Limb (tissue), 2 donors: ENCODE results near the gene LRTM2.

Experiments
- DNase-seq, 2 donors: peaks; one replicate each; pipeline ENCODE4 v3.0.0-alpha.2; 2016; ENCODE audit errors: extremely low spot score in 2 of 2

Gene LRTM2

DNA sequence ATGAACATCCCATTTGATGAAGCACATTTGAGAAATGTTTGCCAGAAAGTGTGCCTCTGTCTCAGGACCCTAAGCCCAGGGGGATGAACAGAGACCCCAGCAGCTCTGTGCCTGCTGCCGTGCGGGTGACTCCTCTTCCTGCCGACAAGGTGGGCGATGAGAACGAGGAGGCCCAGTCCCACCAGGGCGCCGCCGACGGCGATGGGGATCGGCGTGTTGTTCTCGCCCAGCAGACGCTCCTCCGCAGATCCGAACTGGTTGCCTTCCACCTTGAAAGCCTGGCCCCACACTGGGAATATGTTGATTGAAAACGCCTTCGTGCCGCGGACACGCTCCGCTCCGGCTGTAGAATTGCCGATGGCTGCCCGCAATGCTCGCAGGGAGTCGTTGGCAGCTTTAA, 44.1 kb downstream of the LRTM2 start:
- DNase-seq: no peak

DNA sequence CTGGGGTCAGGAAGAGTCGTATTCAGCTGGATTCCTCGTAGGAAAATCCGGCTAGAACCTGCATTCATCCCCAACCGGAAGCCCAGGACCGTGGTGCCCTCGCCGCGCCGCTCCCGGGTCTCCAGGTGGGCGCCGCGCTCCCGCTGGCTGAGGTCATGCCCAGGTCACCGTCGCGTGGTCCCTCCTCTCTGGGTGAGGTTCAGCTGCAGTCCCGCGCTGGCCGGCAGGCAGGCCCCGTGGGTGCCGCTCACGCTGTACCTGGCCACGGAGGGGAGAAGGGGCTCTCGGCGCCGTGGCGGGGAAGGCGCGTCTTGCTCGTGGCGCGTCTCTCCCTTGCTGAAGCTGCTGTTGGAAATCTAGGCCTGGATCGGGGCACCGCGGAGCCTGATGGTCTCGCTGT, 44.5 kb downstream of the LRTM2 start:
- DNase-seq: no peak

DNA sequence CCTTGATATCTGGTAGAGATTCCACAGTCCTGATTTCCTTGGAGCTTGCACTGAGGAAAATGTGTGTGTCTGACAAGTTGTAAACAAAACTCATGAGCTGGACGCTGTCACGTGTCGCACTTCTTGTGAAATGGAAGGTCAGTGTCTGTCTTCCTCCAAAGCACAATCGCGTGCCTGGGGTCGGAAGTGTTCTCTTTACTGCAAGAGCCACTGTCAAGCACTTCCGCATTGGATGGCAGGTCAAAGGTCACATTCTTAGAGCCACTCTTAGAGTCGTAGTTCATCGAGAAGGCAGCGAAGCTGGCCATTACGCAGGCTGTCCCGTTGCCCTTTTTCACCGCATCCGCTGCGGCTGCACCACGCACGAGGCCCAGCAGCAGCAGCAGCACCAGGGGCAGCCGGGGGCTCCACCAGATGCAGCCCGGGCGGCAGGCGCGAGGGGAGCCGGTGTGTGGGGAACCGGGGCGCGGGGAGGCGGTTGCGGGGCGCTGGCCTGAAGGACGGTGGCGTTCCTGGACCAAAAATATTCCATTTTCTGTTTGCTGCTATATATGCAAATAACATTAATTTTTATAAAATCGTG, 45.0 kb downstream of the LRTM2 start:
- no peak for DNase-seq

DNA sequence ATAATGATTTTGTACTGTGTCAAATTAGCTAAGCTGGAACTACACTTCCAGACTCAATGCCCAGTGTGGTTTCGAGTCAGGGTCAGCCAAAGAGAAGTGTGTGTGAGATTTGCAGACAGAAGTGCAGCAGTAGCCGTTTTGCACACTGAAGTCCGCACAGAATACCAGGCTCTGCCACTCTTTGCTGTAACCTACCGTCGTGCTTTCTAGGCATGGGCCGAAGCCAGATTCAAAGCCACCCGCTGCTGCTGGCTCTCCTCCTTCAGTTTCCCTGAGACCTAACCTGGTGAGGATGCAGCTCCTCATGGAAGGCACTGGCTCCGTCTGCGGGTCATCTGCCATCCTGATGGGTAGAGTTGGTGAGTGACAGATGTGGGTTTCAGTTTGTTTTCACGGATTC, 48.8 kb downstream of the LRTM2 start:
- no peak for DNase-seq

DNA sequence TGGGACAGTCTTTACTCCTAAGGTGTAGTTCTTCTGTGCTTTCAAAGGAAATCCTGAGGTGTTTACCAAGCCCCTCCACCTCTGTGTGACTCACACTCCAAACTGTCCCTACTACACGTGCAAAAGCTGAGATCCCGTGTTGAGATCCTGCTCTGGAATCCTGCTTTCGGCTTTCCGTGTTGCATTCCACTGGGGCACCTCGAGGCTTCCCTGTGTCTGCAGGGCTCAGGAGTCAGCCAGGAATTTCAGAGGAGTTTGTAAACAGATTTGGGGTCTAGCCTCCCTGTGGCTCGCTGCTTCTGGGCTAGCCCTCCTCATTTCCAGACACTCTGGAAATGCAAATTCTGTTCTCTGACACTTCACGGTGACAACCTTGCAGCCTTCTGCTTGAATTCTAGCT, 49.7 kb downstream of the LRTM2 start:
- no peak for DNase-seq

DNA sequence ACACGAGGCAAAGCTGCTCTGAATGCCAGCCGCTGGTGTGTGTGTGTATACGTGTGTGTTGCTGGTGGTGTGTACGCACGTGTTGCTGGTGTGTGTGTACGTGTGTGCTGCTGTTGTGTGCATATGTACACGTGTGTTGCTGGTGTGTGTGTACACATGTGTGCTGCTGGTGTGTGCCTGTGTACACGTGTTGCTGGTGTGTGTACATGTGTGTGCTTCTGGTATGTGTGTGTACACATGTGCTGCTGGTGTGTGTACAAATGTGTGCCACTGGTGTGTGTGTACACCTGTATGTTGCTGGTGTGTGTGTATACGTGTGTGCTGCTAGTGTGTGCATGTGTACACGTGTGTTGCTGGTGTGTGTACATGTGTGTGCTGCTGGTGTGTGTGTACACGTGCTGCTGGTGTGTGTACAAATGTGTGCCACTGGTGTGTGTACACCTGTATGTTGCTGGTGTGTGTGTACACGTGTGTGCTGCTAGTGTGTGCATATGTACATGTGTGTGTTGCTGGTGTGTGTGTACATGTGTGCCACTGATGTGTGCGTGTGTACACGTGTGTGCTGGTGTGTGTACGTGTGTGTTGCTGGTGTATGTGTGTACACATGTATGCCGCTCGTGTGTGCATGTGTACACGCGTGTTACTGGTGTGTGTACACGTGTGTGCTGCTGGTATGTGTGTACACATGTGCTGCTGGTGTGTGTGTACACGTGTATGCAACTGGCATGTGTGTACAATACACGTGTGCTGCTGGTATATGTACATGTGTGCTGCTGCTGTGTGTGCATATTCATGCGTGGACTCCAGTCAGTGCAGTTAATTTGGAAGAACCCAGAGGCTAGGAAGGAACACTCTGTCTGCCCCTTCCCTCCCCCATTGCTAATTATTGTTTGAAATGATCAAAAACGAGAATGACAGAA, 50.9 kb downstream of the LRTM2 start:
- no peak for DNase-seq

DNA sequence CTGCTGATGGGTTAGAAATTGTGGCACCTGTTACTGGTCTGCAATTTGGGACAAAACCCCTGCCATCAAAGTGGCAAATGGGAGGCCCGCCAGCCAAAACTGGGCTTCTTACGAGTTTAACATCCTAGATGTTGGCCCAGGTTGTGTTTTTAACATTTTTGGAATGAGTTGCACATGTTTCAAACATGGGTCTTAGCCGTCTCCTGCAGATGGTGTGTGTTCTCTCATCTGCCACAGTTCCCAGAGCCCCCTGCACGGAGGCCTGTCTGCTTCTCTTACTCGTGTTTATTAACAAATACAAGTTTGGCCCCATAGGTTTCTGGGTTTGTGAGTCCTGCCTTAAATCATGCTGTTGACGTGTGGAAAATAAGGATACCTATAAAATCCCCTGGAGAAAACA, 51.6 kb downstream of the LRTM2 start:
- no peak for DNase-seq

DNA sequence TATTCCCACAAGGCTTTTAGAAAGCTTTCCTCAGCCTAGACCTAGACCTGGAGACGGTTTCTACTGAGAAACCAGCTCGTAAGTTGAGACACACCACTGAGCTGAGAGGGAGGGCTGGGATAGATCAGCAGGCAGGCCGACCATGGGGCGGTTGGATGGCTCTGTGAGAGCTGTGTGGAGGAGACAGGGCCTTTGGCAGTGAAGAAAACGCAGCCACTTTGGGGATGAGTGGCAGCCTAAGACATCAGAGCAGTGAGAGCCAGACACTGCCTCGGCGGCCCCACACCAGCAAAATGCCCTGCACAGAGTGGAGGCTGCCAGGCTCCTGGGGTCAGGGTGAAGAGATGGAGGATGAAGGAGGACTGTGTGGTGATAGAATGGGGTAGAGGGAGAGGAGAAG, 52.1 kb downstream of the LRTM2 start:
- no peak for DNase-seq

DNA sequence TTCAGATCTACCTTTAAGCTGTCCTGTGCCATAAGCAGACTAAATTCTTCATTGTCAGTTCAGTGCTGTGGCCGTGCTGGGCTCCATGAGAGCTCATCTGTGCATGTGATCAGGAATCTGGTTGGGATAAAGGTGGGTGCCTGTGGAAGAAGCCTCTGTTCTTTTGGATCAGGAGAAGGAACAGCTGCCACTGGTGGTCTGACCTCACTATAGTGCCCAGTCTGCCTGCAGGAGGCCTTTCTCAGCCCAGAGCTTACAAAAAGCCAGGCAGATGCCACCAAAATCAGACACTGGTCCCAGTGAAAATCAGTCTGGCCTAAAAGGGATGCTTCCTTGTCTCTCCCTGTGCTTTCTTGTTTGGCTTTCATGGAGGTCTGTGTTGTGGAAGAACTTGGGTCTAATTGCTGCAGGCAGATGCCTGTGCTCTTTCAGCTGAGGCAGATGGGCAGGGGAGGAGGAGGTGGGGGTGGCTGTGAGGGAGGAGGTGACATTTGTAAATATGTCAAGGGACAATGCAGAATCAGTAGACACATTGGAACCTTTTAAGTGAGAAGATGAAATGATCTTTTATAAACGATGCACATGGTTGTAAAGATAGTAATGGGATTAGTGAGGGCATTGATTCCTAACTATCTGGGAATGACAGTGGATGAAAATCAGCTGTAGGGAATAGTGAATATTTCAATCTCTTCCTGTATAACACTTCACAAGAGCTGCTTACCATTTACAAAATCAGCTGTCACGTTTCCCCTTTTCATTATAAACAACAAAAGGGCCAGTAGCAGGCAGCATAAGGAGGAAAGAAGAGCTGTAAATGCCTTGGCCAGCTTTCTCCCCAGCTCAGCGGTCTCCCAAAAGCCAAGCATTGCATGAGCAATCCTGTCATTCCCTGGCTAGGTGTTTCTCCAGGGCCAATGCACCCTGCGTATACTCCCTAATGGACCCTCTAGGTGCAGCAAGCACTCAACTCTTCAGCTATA, 53.5 kb downstream of the LRTM2 start:
- no peak for DNase-seq

DNA sequence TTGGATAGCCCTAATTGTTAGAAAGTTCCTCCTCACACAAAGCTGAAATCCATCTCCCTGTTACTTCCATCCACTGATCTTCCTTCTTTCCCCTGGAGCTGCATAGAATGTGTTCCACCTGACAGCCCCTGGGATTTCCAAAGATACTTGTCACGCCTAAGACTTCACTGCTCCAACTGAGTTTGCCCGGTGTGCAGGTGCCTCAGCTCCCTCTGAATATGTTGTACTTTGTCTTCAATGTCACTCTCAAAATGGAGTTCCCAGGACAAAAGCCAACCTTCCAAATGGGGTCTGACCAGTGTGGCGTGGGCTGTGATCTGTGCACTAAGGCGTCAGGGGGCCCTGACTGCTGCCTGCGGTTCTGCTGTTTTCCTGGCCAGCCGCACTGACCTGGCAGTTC, 55.2 kb downstream of the LRTM2 start:
- DNase-seq: no peak

DNA sequence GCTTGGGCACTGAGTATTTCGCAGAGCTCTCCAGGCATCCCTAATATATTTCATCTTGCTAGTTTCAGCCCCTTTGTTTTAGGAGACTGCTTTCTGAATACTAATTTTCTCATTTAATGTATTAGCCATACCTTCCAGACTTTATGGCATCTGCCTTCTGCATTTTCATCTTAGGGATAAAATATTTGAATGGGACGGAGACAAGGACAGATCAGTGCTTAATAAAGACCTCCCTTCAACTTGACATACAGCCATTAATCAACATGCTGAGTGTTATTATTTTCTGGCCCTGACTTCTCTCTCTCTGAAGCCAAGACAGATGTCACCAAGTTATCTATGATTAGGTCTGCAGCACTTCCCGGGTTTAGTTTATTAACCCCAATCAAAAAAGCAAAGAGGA, 55.7 kb downstream of the LRTM2 start:
- DNase-seq: no peak

DNA sequence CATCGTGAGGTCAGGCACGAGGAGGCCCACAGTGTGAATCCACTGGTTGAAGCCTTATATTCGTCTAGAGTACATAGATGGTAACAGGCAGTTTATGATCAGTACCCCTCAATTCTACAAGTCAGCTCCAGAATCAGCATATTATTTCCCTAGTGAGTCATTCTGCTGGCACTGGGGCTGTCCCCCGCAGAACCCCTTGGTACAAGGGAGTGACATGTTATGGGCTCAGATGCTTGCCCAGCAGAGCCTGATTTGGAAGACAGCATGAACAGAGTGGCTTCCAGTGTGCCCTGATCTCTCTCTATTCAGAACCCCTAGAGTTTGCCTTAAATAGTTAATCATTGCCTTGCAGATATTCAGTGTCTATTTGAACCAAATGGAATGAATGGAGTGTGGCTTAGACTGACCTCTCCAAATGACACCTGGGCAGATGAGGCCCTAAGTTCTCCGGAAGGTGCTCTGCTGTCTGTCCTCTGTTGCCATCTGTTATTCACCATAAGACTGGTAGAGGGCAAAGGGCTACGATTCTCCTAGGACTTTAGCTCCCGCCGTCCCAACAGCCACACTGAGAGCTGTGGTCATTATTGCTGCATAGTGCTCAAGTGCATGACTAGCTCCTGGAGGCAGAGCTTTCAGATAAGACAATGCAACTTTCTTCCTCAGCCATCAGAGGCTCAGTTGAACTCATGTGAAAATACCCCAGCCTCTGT, 57.0 kb downstream of the LRTM2 start:
- no peak for DNase-seq

DNA sequence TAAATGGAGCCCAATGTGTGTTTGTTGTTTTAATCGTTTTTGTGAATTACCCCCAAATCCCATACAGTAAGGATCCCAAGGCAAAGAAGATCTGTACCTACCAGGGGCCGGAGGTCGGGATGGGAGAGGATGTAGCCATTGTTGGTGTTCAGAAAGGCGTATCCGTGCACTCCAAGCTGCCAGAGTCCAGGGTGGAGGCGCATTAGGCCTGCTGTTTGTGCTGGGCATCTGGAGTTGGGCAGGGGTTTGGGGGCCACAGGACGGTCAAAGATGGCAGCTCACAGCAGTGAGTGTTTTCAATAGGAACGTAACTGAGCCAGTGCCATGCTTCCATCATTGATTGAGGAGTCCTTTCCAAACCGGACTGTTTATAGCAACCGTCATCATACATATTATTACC, 57.8 kb downstream of the LRTM2 start:
- DNase-seq: no peak

DNA sequence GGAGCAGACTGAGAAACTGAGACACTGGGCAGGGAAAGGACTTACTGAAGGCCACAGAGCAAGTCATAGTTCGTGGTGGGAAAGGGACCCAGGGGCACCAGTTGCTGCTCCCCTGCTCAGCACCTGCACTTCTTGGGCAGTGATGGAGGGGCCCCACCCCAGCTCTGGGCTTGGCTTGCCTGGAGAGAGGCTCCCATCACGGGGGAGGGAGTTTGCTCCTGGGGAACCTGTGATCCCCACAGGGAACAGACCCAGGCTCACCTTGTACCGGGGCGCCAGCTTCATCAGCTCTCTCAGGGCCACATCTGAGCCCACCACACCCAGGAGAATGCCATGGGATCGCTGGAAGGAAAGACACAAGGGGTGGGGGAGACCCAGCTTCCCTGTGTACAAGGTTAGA, 58.3 kb downstream of the LRTM2 start:
- no peak for DNase-seq

DNA sequence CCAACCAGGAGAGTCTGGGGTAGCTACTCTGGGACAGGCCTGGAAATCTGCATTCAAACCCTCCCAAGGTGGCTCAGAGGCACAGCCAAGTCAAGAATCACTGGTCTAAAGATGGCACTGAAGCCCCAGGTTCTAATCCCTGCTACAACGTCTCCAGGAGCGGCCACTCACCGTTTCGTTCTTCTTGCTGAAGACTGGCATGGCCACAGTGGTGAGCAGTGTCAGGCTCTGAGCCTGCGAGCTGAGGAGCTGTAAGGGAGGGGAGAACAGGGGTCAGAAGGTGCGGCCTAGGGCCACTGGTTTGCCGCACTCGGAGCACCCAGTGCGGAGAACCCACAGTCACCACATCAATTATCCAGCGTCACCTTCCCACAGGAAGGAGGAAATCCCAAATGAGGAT, 59.3 kb downstream of the LRTM2 start:
- DNase-seq: no peak

DNA sequence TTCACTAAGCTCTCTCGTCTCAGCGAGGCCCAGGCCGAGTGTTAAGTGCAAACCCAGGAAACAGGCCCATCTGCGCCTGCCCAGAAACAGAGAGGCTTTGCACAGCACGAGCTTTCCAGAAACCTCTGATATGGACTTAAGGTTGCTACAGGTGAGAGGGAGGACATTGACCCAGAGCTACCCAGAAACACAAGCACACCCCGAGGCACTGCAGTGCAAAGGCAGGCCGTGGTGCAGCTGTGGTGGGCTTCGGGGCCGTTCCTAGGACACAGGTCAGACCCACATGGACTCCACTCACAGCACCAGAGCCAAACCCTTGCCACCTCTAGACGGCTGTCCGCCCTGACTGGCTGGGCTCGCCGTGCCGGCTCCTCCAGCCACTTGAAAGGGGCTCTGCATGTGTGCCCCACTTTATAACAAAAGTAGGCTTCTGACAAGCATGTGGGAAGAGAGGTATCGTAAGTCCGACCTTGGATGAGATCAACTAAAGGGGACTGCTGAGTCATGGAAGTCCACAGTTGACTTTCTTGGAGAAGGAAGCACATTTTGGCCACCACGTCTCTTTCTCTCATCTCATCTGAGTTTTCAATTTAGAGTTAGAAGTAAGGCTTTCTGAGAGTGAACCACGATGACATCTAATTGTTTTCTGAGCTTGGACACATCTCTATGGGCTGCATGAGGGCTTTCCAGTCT, 59.9 kb downstream of the LRTM2 start:
- DNase-seq: no peak

DNA sequence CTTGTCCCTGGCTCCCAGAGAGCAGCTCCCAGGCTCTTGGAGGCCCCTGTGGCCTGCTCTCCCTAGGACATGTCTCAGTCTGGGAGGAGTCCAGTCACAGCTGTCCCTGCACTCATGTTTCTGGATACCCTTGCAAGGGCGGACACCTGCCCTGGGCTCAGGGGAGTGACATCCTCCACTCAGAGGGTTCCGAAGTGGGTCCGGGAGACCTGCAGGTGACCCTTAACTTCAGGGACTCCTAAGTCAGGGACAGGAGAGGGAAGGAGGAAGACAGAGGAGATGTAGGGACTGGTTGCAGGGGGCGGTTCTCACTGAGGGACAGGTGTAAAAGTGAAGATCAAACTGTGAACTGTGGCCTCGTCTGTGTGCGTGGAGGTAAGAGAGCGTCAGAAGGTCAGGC, 60.5 kb downstream of the LRTM2 start:
- no peak for DNase-seq

DNA sequence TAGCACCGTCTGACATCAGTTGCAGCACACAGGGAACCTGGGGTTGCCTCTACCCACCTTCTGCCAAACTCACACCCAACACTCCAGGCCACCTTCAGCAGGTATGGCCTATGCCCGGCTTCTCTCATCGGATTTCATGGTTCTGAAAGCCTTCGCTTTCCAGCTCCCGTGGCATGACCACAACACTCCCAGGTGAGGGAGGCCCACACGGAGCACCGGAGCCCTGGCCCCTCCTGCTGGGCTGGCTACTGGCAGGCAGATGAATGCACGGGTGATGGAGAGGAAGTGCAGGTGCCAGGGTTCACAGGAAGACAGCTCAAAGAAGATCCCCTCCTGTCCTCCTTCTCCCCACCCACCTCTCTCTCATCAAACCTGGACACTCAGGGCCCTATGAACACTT, 60.9 kb downstream of the LRTM2 start:
- no peak for DNase-seq

DNA sequence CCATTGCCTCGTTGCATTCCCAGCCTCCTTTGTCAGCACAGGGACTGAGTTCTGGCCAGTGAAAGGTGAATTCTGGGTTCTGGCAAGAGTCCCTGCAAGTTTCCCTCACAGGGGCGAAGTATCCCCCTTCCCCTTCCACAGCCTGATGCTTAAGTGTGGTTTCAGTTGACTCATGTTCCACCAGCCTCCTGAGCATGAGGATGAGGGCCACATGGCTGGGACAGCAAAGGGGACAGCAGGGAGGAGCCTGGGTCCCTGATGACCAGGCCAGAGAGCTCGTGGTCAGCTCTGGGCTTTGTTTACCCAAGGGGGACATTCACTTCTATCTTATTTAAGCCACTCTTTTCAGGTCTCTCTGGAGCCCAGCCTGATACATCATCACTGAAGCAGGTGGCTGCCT, 61.6 kb downstream of the LRTM2 start:
- DNase-seq: no peak

DNA sequence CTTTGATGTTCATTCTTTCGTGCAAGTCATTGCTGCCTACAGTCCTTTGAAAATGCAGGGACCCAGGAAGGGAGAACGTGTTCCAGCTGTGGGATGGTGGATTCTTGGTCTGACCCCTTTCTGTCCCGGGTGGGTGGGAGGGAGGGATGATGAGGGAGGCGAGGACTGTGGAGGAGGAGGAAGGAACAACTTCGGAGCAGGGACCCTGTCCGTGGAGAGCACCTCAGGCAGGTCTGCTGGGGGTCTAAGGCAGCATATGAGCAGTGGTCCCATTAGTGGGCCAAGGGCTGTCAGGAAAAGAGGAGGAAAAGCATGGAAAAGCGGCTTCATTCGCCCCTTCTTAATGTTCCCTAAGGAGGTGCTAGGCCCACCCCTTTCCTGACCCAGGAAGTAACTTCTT, 62.0 kb downstream of the LRTM2 start:
- DNase-seq: no peak
